Thyroid gland (tissue), 4 donors: ENCODE results near the gene CLEC3B. TPM values are rescaled to one million over a fixed set of nuclear protein-coding genes. Genes with fewer than 3 reads are reported as not detected.

Experiments
- DNase-seq, 2 donors: peaks; one replicate each; pipeline ENCODE4 v3.0.0-alpha.2; 2019
- H3K27ac ChIP-seq, 3 donors: fragments of 200-600 bp; sonication (generic); 1 replicate in 2 of 3; 2 replicates in 1 of 3; pipeline ENCODE4 v1.5.1; 2016 to 2019; ENCODE audit warnings: mild to moderate bottlenecking in 1 of 3, moderate library complexity in 1 of 3
- H3K27me3 ChIP-seq: fragments of 200-600 bp; sonication (generic); one replicate; pipeline ENCODE4 v1.5.1; 2019
- H3K36me3 ChIP-seq, 2 donors: fragments of 200-600 bp; sonication (generic); one replicate each; pipeline ENCODE4 v1.5.1; 2016 to 2019
- H3K4me1 ChIP-seq, 2 donors: fragments of 200-600 bp; sonication (generic); one replicate each; pipeline ENCODE4 v1.5.1; 2017 to 2019
- H3K4me3 ChIP-seq, 3 donors: fragments of 200-600 bp; sonication (generic); replicated peaks in 1 of 3; 1 replicate in 2 of 3; 2 replicates in 1 of 3; pipeline ENCODE4 v1.5.1; 2016; ENCODE audit warnings: mild to moderate bottlenecking in 1 of 3
- H3K9me3 ChIP-seq: fragments of 200-600 bp; sonication (generic); one replicate; pipeline ENCODE4 v1.5.1; 2017
- CTCF ChIP-seq, 6 experiments: fragments of 200-600 bp in 3 of 6; fragments of 450-650 bp in 3 of 6; sonication (generic) in 3 of 6; IDR thresholded peaks; one replicate each; pipeline ENCODE4 v1.5.1; 2016 to 2019; ENCODE audit warnings: antibody characterized with exemption in 6 of 6, mild to moderate bottlenecking in 2 of 6, inconsistent platforms in 1 of 6, moderate library complexity in 1 of 6
- POLR2A ChIP-seq, 2 donors: fragments of 450-650 bp; IDR thresholded peaks; one replicate each; pipeline ENCODE4 v1.6.1; 2017; ENCODE audit warnings: antibody characterized with exemption in 2 of 2, mild to moderate bottlenecking in 2 of 2, moderate library complexity in 1 of 2
- whole genome bisulfite sequencing, 2 donors: methylation state at CpG; one replicate each; pipeline ENCODE4 v1.1.5; 2017; 5-methylcytosine and 5-hydroxymethylcytosine counted together
- intact Hi-C: fragments of 100-400 bp; cut with DNase I; formaldehyde crosslinking; loops from one replicate; pipeline ENCODE4 v1.15.1; 2023
- small RNA-seq: library from RNA; depleted of rRNA; stranded (forward); fragments of <200 nt; gene quantifications from one replicate; pipeline ENCODE3, GENCODE V24; 2016
- total RNA-seq, 4 donors: library from RNA; depleted of rRNA; stranded (reverse); fragments of >200 nt; gene quantifications; one replicate each; pipeline ENCODE4 v1.2.3, GENCODE V29; 2016

Gene CLEC3B
- total RNA-seq, 4 donors from 2014 or later = 28.2 to 78.4 (median 32.5) TPM

GRCh38 chr3:45082142-45082538 lies 56.0 kb downstream of the CLEC3B start:
- no peak overlapping the region for H3K27ac ChIP-seq

GRCh38 chr3:45083023-45083422 lies 56.9 kb downstream of the CLEC3B start:
- no peaks in the 10 kb centered on the region for H3K9me3 ChIP-seq
- H3K27me3 ChIP-seq = no peaks in the 10 kb centered on the region
- peaks cover 4 to 6% of the 10 kb centered on the region in 2 donors for H3K36me3 ChIP-seq
- 86 to 89% methylated on average over 6 of the region's 6 CpGs for WGBS, 2 donors
- TF ChIP-seq POLR2A (IDR thresholded peaks at IDR 0.05) = no peak
- TF ChIP-seq CTCF (IDR thresholded peaks at IDR 0.05) = no peak
- H3K27ac ChIP-seq = no peak overlapping the region
- intact Hi-C loops = no loop called here
- DNase-seq = no peak
- no peak overlapping the region for H3K4me3 ChIP-seq
- peaks cover 0 to 7% of the 10 kb centered on the region in 2 donors for H3K4me1 ChIP-seq

More at GRCh38 chr3:45082142-45082538, 56.0 kb downstream of the CLEC3B start:
- H3K36me3 ChIP-seq = peaks cover 4 to 6% of the 10 kb centered on the region in 2 donors
- no peak overlapping the region for H3K4me3 ChIP-seq
- H3K4me1 ChIP-seq = peaks cover 0 to 7% of the 10 kb centered on the region in 2 donors
- intact Hi-C loops = no loop called here
- H3K27me3 ChIP-seq = no peaks in the 10 kb centered on the region
- H3K9me3 ChIP-seq = no peaks in the 10 kb centered on the region
- DNase-seq = no peak
- TF ChIP-seq CTCF (IDR thresholded peaks at IDR 0.05) (no peak), POLR2A (IDR thresholded peaks at IDR 0.05) (no peak)
- 80 to 85% methylated on average over 5 of the region's 5 CpGs for WGBS, 2 donors

GRCh38 chr3:45084361-45084760 lies 58.3 kb downstream of the CLEC3B start:
- no peaks in the 10 kb centered on the region for H3K9me3 ChIP-seq
- DNase-seq = peak; percentile 76 to 82
- intact Hi-C loops = no loop called here
- peaks cover 5 to 18% of the 10 kb centered on the region in 2 donors for H3K4me1 ChIP-seq
- H3K4me3 ChIP-seq = no peak overlapping the region
- WGBS, 2 donors = 9 to 24% methylated on average over 1 of the region's 1 CpG
- H3K27me3 ChIP-seq = no peaks in the 10 kb centered on the region
- peaks cover 4 to 6% of the 10 kb centered on the region in 2 donors for H3K36me3 ChIP-seq
- no peak overlapping the region for H3K27ac ChIP-seq
- no peak for TF ChIP-seq POLR2A (IDR thresholded peaks at IDR 0.05)
- no peak for TF ChIP-seq CTCF (IDR thresholded peaks at IDR 0.05)

- intact Hi-C loops = no loop called here
- Histone ChIP-seq H3K36me3 (peaks cover 4 to 6% of the 10 kb centered on the region in 2 donors), H3K9me3 (no peaks in the 10 kb centered on the region), H3K4me1 (peaks cover 5 to 19% of the 10 kb centered on the region in 2 donors), H3K4me3 (no peak overlapping the region), H3K27me3 (no peaks in the 10 kb centered on the region), H3K27ac (no peak overlapping the region)
- 78 to 87% methylated on average over 13 of the region's 13 CpGs for WGBS, 2 donors
- no peak for DNase-seq
- TF ChIP-seq POLR2A (IDR thresholded peaks at IDR 0.05) = no peak
- TF ChIP-seq CTCF (IDR thresholded peaks at IDR 0.05) = no peak
Observed at GRCh38 chr3:45084820-45085816, 59.0 kb downstream of the CLEC3B start.

Small RNA genes lying within 50 kb of the gene (small RNA-seq; reads per million reads assigned to genes)
- gene RNU5B-3P = not detected

Other genes with a start within 250 kb of the CLEC3B start
- 10 to 100 TPM; 12.2 to 48.6 (median 27.9) TPM for gene TMEM42, start 164.4 kb upstream of the CLEC3B start, total RNA-seq
- under 1 TPM in 2 of 4 donors, not detected in 2; 0.13 to 0.33 TPM for gene TGM4, start 151.7 kb upstream of the CLEC3B start, total RNA-seq
- gene ZDHHC3, start 50.1 kb upstream of the CLEC3B start, total RNA-seq = 10 to 100 TPM; 46.0 to 94.3 (median 76.0) TPM
- 10 to 100 TPM; 33.1 to 57.5 (median 56.3) TPM for gene EXOSC7, start 50.1 kb upstream of the CLEC3B start, total RNA-seq
- 10 to 100 TPM; 14.7 to 35.9 (median 24.2) TPM for gene CDCP1, start 120.1 kb downstream of the CLEC3B start, total RNA-seq
- under 1 TPM in 2 of 4 donors, not detected in 2; 0.40 to 0.78 TPM for gene TMEM158, start 200.0 kb downstream of the CLEC3B start, total RNA-seq